ENCODE results near the gene CUL2.
A peak's percentile ranks its signal among the peaks of the same experiment; 100 is the strongest.
"Not testable (repeated sequence)": the region's sequence is repeated elsewhere in the genome, so short reads cannot be mapped to it uniquely, and the experiment has no call there.

Gene CUL2

GRCh38 chr10:35090162-35090954 is at the start of gene CUL2:
TSS of gene CUL2 (minus strand) at chr10:35090341. CDS start at chr10:35071317, 19,024 bp downstream.
- DNase-seq = peak; percentile 95

GRCh38 chr10:35136263-35136815 is 46.2 kb upstream of the CUL2 start:
- DNase-seq = peak; percentile 16

GRCh38 chr10:35135861-35136260 is 45.7 kb upstream of the CUL2 start:
- DNase-seq = peak; percentile 44

GRCh38 chr10:35133586-35133985 is 43.4 kb upstream of the CUL2 start:
- DNase-seq = no peak

- no peak for DNase-seq
Measured at GRCh38 chr10:35132727-35133126, 42.6 kb upstream of the CUL2 start.

- DNase-seq = no peak
Measured at GRCh38 chr10:35130663-35131062, 40.5 kb upstream of the CUL2 start.

- DNase-seq = no peak
Measured at GRCh38 chr10:35129185-35129674, 39.1 kb upstream of the CUL2 start.

GRCh38 chr10:35127289-35127891 is 37.2 kb upstream of the CUL2 start:
- DNase-seq = peak; percentile 65

- peak; percentile 98 for DNase-seq
Measured at GRCh38 chr10:35126530-35127288, 36.6 kb upstream of the CUL2 start, which contains the start of gene CREM. TSS of gene CREM (plus strand) at chr10:35126846. CDS start at chr10:35137836, 10,990 bp downstream.

- no peak for DNase-seq
Measured at GRCh38 chr10:35126062-35126529, 36.0 kb upstream of the CUL2 start.

- no peak for DNase-seq
Measured at GRCh38 chr10:35124540-35124939, 34.4 kb upstream of the CUL2 start.

- no peak for DNase-seq
Measured at GRCh38 chr10:35119378-35119777, 29.2 kb upstream of the CUL2 start.

GRCh38 chr10:35112571-35112970 is 22.4 kb upstream of the CUL2 start:
- DNase-seq = no peak

GRCh38 chr10:35103882-35104281 is 13.7 kb upstream of the CUL2 start:
- DNase-seq = no peak

GRCh38 chr10:35097510-35097909 is 7.4 kb upstream of the CUL2 start:
- DNase-seq = no peak

GRCh38 chr10:35096312-35096711 is 6.2 kb upstream of the CUL2 start:
- no peak for DNase-seq

- no peak for DNase-seq
Measured at GRCh38 chr10:35092851-35093250, 2.7 kb upstream of the CUL2 start.

GRCh38 chr10:35091994-35092790 is 2.1 kb upstream of the CUL2 start:
- no peak for DNase-seq

- DNase-seq = peak; percentile 49
Measured at GRCh38 chr10:35089611-35090161, 455 bp downstream of the CUL2 start.

GRCh38 chr10:35083242-35083641 is 6.9 kb downstream of the CUL2 start:
- no peak for DNase-seq

- not testable (repeated sequence) for DNase-seq
Measured at GRCh38 chr10:35080261-35080660, 9.9 kb downstream of the CUL2 start.

GRCh38 chr10:35079763-35080162 is 10.4 kb downstream of the CUL2 start:
- DNase-seq = no peak
